OCI-LY3 (cell line): Measurements from ENCODE around the gene IBA57.

Experiments used
- H2AFZ ChIP-seq: fragments of 200-600, 300-600 bp; shearing (Covaris generic); 2 replicates; pipeline ENCODE4 v1.6.0; 2014; ENCODE audit warnings: antibody characterized with exemption, low read depth, low read length
- H3K27ac ChIP-seq: fragments of 200-600, 300-600 bp; sonication (generic); 2 replicates; pipeline ENCODE4 v1.5.1; 2014; ENCODE audit warnings: mild to moderate bottlenecking, low read length, moderate library complexity, mixed read lengths
- H3K27me3 ChIP-seq: fragments of 200-600, 300-600 bp; sonication (generic); 2 replicates; pipeline ENCODE4 v1.6.1; 2014; ENCODE audit warnings: low read depth, low read length, mixed read lengths
- H3K36me3 ChIP-seq: fragments of 200-600, 300-600 bp; sonication (generic); replicated peaks from 2 replicates; pipeline ENCODE3; 2014; ENCODE audit warnings: low read depth, low read length, mixed read lengths
- H3K4me1 ChIP-seq: fragments of 300-600, 200-600 bp; sonication (generic); 2 replicates; pipeline ENCODE4 v1.6.1; 2014; ENCODE audit warnings: low read length, mixed read lengths
- H3K4me2 ChIP-seq: fragments of 200-600, 300-600 bp; sonication (generic); 2 replicates; pipeline ENCODE4 v1.6.1; 2014; ENCODE audit warnings: low read length, mixed read lengths
- H3K4me3 ChIP-seq: fragments of 300-600, 200-600 bp; sonication (generic); 2 replicates; pipeline ENCODE4 v1.5.1; 2014; ENCODE audit warnings: antibody characterized with exemption, mild to moderate bottlenecking, low read length, moderate library complexity
- H3K79me2 ChIP-seq: fragments of 300-600, 200-600 bp; shearing (Covaris generic); 2 replicates; pipeline ENCODE4 v1.6.1; 2014; ENCODE audit warnings: mild to moderate bottlenecking, low read length, mixed read lengths
- H3K9ac ChIP-seq: fragments of 300-600, 200-600 bp; shearing (Covaris generic); 2 replicates; pipeline ENCODE4 v1.6.0; 2014; ENCODE audit warnings: mild to moderate bottlenecking, low read length, moderate library complexity
- H3K9me3 ChIP-seq: fragments of 200-600, 300-600 bp; shearing (Covaris generic); 2 replicates; pipeline ENCODE4 v1.6.1; 2014; ENCODE audit warnings: low read length, mixed read lengths; ENCODE audit not compliant: insufficient read depth
- H4K20me1 ChIP-seq: fragments of 200-600, 300-600 bp; sonication (generic); 2 replicates; pipeline ENCODE4 v1.6.1; 2016; ENCODE audit warnings: low read length, mixed read lengths; ENCODE audit not compliant: insufficient read depth
- CTCF ChIP-seq: fragments of 200-600, 300-600 bp; sonication (generic); IDR thresholded peaks from 2 replicates; pipeline ENCODE4 v1.5.1; 2014; ENCODE audit warnings: antibody characterized with exemption, low read length, low read depth
- EZH2phosphoT487 ChIP-seq: fragments of 200-600 bp; shearing (Covaris generic); IDR thresholded peaks from 2 replicates; pipeline ENCODE4 v1.6.1; 2018; ENCODE audit warnings: antibody characterized with exemption, mixed run types, low read depth

The IBA57 gene

GRCh38 chr1:228152097-228152917, 13.3 kb upstream of the IBA57 start:
- peaks cover 3% of the 10 kb centered on the region for H3K36me3 ChIP-seq
- H4K20me1 ChIP-seq: peaks cover 3% of the 10 kb centered on the region; the same call in 1 of the 2 replicates
- H2AFZ ChIP-seq: no peak overlapping the region
- H3K4me2 ChIP-seq: no peak overlapping the region
- H3K4me1 ChIP-seq: no peaks in the 10 kb centered on the region
- no peaks in the 10 kb centered on the region for H3K9me3 ChIP-seq
- no peak overlapping the region for H3K9ac ChIP-seq
- no peak overlapping the region for H3K4me3 ChIP-seq
- no peak overlapping the region for H3K27ac ChIP-seq
- TF ChIP-seq EZH2phosphoT487 (no peak), CTCF (no peak)
- no peaks in the 10 kb centered on the region for H3K79me2 ChIP-seq
- H3K27me3 ChIP-seq: no peaks in the 10 kb centered on the region

- no peak for TF ChIP-seq CTCF
- TF ChIP-seq EZH2phosphoT487: no peak
- no peak overlapping the region for H3K4me3 ChIP-seq
- peaks cover 3% of the 10 kb centered on the region; the same call in 1 of the 2 replicates for H4K20me1 ChIP-seq
These were observed 12.7 kb upstream of the IBA57 start for GRCh38 chr1:228152918-228153258.

GRCh38 chr1:228154021-228154669, 11.5 kb upstream of the IBA57 start:
- Histone ChIP-seq H3K4me2 (no peak overlapping the region), H3K79me2 (no peaks in the 10 kb centered on the region), H3K9me3 (no peaks in the 10 kb centered on the region), H3K27me3 (no peaks in the 10 kb centered on the region), H3K27ac (no peak overlapping the region), H3K4me1 (no peaks in the 10 kb centered on the region), H3K36me3 (no peaks in the 10 kb centered on the region), H2AFZ (no peak overlapping the region), H4K20me1 (no peaks in the 10 kb centered on the region), H3K9ac (no peak overlapping the region), H3K4me3 (no peak overlapping the region)
- no peak for TF ChIP-seq EZH2phosphoT487
- TF ChIP-seq CTCF: no peak

More at GRCh38 chr1:228152918-228153258, 12.7 kb upstream of the IBA57 start:
- no peak overlapping the region for H3K9ac ChIP-seq
- H3K27ac ChIP-seq: no peak overlapping the region
- H3K4me1 ChIP-seq: no peaks in the 10 kb centered on the region
- H3K9me3 ChIP-seq: no peaks in the 10 kb centered on the region
- H3K27me3 ChIP-seq: no peaks in the 10 kb centered on the region
- peaks cover 3% of the 10 kb centered on the region for H3K36me3 ChIP-seq
- no peak overlapping the region for H2AFZ ChIP-seq
- no peak overlapping the region for H3K4me2 ChIP-seq
- no peaks in the 10 kb centered on the region for H3K79me2 ChIP-seq
